Activated T-helper 1 cell treated with anti-CD3 and anti-CD28 coated beads, Interleukin-2, amount 50 U/mL, for 16 hours (primary cell): ENCODE results near the gene ASB18.
"Not testable (repeated sequence)": the region's sequence is repeated elsewhere in the genome, so short reads cannot be mapped to it uniquely, and the experiment has no call there.

ENCODE experiments used
- DNase-seq, 2 donors: peaks; one replicate each; pipeline ENCODE4 v3.0.0-alpha.2; 2020; ENCODE audit warnings: low read depth in 1 of 2, low spot score in 1 of 2

ASB18 gene

GRCh38 chr2:236264256-236264655 is at the start of gene ASB18:
ASB18 (minus strand) TSS chr2:236264406; CDS start chr2:236264345, 61 bp downstream.
- no peak for DNase-seq

GRCh38 chr2:236311286-236311685 is 47.1 kb upstream of the ASB18 start:
- DNase-seq: no peak

- DNase-seq: no peak
Observed at GRCh38 chr2:236309669-236310029, 45.4 kb upstream of the ASB18 start.

- no peak for DNase-seq
Observed at GRCh38 chr2:236308855-236309668, 44.9 kb upstream of the ASB18 start.

GRCh38 chr2:236307641-236308040 is 43.4 kb upstream of the ASB18 start:
- DNase-seq: no peak

- DNase-seq: no peak
Observed at GRCh38 chr2:236306825-236307540, 42.8 kb upstream of the ASB18 start.

- no peak for DNase-seq
Observed at GRCh38 chr2:236305964-236306605, 41.9 kb upstream of the ASB18 start.

- no peak for DNase-seq
Observed at GRCh38 chr2:236305531-236305930, 41.3 kb upstream of the ASB18 start.

- no peak for DNase-seq
Observed at GRCh38 chr2:236303935-236304334, 39.7 kb upstream of the ASB18 start.

- DNase-seq: no peak
Observed at GRCh38 chr2:236302555-236302954, 38.3 kb upstream of the ASB18 start.

GRCh38 chr2:236298924-236299475 is 34.8 kb upstream of the ASB18 start:
- no peak for DNase-seq

- DNase-seq: no peak
Observed at GRCh38 chr2:236295481-236295880, 31.3 kb upstream of the ASB18 start.

- no peak for DNase-seq
Observed at GRCh38 chr2:236294647-236295046, 30.4 kb upstream of the ASB18 start.

- no peak for DNase-seq
Observed at GRCh38 chr2:236293241-236293810, 29.1 kb upstream of the ASB18 start.

GRCh38 chr2:236291911-236292310 is 27.7 kb upstream of the ASB18 start:
- no peak for DNase-seq

- no peak for DNase-seq
Observed at GRCh38 chr2:236291476-236291875, 27.3 kb upstream of the ASB18 start.

GRCh38 chr2:236290742-236291425 is 26.7 kb upstream of the ASB18 start:
- no peak for DNase-seq

GRCh38 chr2:236289766-236290462 is 25.7 kb upstream of the ASB18 start:
- DNase-seq: no peak

GRCh38 chr2:236288373-236288772 is 24.2 kb upstream of the ASB18 start:
- not testable (repeated sequence) for DNase-seq

GRCh38 chr2:236287656-236288055 is 23.4 kb upstream of the ASB18 start:
- DNase-seq: no peak
